ENCODE results near the gene SNCG.

The SNCG gene

DNA sequence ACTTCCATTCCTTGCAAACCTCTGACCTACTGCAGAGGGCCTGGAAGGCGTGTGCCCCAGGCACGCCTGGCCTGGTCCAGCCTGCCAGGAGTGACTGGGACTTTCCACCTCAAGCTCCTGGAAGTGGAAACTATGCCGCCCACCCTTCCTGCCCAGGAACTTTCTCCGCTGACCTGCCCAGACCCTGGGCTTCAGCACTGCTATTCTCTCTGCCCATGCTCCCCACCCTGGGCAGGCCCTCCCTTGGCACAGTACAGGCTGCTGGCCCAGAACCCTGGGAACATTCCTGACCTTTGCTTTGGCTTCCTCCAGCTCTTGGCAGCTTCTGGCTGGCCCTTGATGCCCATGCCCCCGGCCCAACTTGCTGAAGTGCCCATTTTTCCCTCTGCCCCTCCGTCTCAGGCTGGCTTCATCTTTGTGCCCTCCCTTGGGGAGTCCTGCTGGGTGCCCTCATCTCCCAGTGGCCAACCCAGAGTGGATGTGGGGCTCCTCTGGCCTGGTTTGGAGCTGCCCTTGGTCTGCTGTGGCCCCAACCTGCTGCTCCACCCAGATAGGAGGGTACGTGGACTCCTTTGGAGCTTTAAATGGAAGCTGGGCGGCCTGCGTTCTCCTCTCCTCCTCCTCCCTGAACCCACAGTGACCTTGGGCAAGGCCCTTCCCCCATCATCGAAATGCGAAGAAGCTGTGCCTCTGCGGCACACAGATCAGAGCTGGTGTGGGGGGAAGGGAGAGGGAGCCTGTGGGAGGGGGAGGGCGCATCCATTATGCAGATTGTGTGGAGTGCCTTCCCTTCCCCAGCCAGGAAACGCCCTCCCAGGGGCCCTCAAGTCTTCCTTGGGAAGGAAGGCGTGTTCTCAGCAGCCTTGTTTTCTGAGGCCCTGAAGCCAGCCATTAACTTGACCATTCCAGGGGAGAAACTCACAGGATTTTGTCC is 4.4 kb upstream of the SNCG start:
- TF ChIP-seq, protein P1, sequence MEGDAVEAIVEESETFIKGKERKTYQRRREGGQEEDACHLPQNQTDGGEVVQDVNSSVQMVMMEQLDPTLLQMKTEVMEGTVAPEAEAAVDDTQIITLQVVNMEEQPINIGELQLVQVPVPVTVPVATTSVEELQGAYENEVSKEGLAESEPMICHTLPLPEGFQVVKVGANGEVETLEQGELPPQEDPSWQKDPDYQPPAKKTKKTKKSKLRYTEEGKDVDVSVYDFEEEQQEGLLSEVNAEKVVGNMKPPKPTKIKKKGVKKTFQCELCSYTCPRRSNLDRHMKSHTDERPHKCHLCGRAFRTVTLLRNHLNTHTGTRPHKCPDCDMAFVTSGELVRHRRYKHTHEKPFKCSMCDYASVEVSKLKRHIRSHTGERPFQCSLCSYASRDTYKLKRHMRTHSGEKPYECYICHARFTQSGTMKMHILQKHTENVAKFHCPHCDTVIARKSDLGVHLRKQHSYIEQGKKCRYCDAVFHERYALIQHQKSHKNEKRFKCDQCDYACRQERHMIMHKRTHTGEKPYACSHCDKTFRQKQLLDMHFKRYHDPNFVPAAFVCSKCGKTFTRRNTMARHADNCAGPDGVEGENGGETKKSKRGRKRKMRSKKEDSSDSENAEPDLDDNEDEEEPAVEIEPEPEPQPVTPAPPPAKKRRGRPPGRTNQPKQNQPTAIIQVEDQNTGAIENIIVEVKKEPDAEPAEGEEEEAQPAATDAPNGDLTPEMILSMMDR (IDR thresholded peaks at IDR 0.05; ENCODE audit: borderline replicate concordance, insufficient read depth, low read depth, low read length): no peak
- H3K4me3 ChIP-seq (ENCODE audit: low read depth, low read length): no peak overlapping the region

- TF ChIP-seq, protein P1 (IDR thresholded peaks at IDR 0.05; ENCODE audit: borderline replicate concordance, insufficient read depth, low read depth, low read length): no peak
- no peak overlapping the region for H3K4me3 ChIP-seq (ENCODE audit: low read depth, low read length)
Observed at GRCh38 chr10:86954681-86955500, 3.5 kb upstream of the SNCG start.

- H3K4me3 ChIP-seq (ENCODE audit: low read depth, low read length): no peak overlapping the region
- TF ChIP-seq, protein P1 (IDR thresholded peaks at IDR 0.05; ENCODE audit: borderline replicate concordance, insufficient read depth, low read depth, low read length): no peak
Observed at GRCh38 chr10:86955501-86956194, 2.8 kb upstream of the SNCG start.

DNA sequence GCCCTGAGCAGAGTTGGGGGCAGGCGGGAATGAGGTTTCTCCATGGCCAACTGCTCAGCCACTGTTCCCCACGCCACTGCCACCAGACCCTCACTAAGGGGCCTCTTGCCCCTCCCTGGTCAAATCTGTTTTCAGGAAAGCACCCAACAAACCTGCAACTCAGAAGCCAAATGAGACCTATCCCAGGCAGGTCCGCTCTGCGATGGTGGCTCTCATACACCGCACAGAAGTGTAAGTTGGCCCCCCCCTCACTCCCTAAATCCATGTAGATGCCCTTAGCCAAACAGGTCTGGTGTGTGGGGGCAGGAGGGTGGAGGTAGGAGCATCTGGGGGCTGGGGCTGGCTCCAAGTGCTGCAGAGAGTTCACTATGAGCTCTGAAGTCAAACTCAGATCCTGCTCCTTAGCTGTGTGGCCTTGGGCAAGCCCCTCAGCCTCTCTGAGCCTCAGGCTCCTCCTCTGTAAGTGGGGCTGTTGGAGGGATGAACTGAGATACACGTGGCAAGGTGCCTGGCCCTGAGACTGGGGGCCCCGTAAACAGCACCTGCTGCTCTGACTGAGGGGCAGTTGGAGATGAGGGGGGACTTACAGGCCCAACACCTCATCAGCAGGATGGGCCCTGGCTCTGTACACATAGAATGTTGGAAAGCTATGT is 2.1 kb upstream of the SNCG start:
- TF ChIP-seq, protein P1 (IDR thresholded peaks at IDR 0.05; ENCODE audit: borderline replicate concordance, insufficient read depth, low read depth, low read length): no peak
- no peak overlapping the region for H3K4me3 ChIP-seq (ENCODE audit: low read depth, low read length)

DNA sequence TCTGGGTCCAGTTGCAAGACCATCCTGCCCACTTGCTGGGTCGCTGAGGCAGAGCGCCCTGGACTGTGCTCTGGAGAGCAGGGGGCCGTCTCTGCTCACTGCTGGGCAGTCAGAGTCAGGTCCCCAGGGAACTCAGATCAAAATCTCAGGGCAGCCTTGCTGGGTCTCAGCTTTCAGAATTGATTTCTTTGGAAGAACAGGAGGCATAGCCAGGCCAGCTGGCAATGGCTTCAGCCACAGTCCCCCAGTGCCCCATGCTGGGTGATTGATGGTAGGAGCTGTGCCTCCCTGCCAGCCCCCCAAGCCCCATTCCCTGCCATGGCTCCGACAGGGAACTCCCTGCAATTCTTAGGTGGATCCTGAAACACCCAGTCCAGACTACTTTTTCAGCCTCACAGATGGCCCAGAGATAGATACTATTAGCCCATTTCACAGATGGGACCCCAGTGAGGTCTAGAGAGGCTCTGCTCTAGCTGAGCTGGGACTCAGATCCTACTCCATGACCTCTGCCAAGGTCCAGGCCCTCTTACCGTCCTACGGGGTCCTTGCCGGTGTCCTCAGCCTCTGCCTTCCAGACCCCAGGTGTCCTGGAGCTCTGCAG is 1.5 kb upstream of the SNCG start:
- no peak overlapping the region for H3K4me3 ChIP-seq (ENCODE audit: low read depth, low read length)
- TF ChIP-seq, protein P1 (IDR thresholded peaks at IDR 0.05; ENCODE audit: borderline replicate concordance, insufficient read depth, low read depth, low read length): no peak

DNA sequence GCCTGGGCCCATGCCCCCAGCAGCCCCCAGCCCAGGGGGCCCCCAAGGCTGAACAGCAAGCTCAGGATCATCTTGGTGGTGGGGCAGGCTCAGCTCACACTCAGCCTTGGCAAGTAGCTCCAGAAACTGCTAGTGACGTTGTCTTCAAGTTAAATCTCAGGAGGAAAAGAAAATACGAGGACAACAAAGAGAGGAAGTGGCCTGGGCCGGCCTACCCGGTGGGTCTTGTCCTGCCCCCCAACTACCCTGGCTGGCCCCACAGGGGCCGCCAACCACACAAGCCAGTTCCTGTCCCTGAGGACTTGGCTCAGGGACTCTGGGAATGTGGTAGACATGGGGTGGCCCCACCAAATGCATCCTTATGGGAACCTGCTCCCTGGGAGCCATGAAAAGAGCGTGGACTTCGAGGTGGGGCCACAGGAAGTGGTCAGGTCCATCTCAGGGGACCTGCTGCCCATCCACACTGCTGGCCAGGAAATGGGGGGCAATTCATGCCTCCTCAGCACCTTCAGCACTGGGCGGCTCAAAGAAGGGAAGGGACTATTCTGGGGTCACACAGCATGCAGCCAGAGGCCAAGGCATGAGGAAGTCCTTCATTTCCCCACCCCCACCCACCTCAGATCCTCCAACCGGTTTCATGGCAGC is 806 bp upstream of the SNCG start, which contains the start of gene MMRN2:
MMRN2 (minus strand) TSS at position 145 of the 645 bp plus-strand sequence; CDS start at position 71, 74 bp downstream.
- TF ChIP-seq, protein P1 (IDR thresholded peaks at IDR 0.05; ENCODE audit: borderline replicate concordance, insufficient read depth, low read depth, low read length): no peak
- no peak within 1 kb of the TSS for H3K4me3 ChIP-seq (ENCODE audit: low read depth, low read length)
